Tibial nerve (tissue), 3 donors: ENCODE data around the gene SEC14L5.

Experiments
- CTCF ChIP-seq, 5 experiments: fragments of 200-600 bp in 3 of 5; fragments of 450-650 bp in 2 of 5; sonication (generic) in 3 of 5; IDR thresholded peaks; one replicate each; pipeline ENCODE4 v1.5.1; 2016 to 2019; ENCODE audit warnings: antibody characterized with exemption in 5 of 5, mild to moderate bottlenecking in 3 of 5, moderate library complexity in 2 of 5
- POLR2A ChIP-seq, 2 donors: fragments of 450-650 bp; IDR thresholded peaks; one replicate each; pipeline ENCODE4 v1.6.1; 2017; ENCODE audit warnings: antibody characterized with exemption in 2 of 2, mild to moderate bottlenecking in 2 of 2, moderate library complexity in 2 of 2

- TF ChIP-seq CTCF (IDR thresholded peaks at IDR 0.05): no peak
- no peak for TF ChIP-seq POLR2A (IDR thresholded peaks at IDR 0.05)
Measured at GRCh38 chr16:4989391-4990006, 31.4 kb downstream of the SEC14L5 start.
